SK-N-SH (cell line): ENCODE measurements around the gene CSPG5. TPM values are rescaled to one million over a fixed set of nuclear protein-coding genes. Genes with fewer than 3 reads are reported as not detected.

Experiments
- CTCF ChIA-PET: fragments of 300-600, 350-600 bp; formaldehyde crosslinking; extraction: SDS; loops from one replicate; lab custom pipeline; 2021; lab: Yijun Ruan, JAX
- POLR2A ChIA-PET: fragments of 350-600 bp; sonication (Branson Sonifier 250); formaldehyde crosslinking; extraction: SDS; loops from one replicate; lab custom pipeline; 2020; ENCODE audit warnings: antibody characterized with exemption, inconsistent platforms; lab: Yijun Ruan, JAX
- DNase-seq: peaks from one replicate; pipeline ENCODE4 v3.0.0; 2012
- H2AFZ ChIP-seq: fragments of 200-600 bp; sonication (generic); 2 replicates; pipeline ENCODE4 v1.8.1; 2016; ENCODE audit warnings: antibody characterized with exemption, mild to moderate bottlenecking, low read depth
- H3F3A ChIP-seq: fragments of 200-600 bp; sonication (generic); replicated peaks from 2 replicates; pipeline ENCODE3; 2016; ENCODE audit warnings: antibody characterized with exemption, mild to moderate bottlenecking; ENCODE audit not compliant: insufficient read depth
- H3K27ac ChIP-seq, 2 experiments: fragments of 200-500 bp in 1 of 2; fragments of 200-600 bp in 1 of 2; sonication (Bioruptor generic) in 1 of 2; sonication (generic), shearing (Covaris generic) in 1 of 2; 2 replicates each; pipeline versions ENCODE4 v1.5.1 to v1.6.1; 2014 to 2016; ENCODE audit warnings: low read depth in 2 of 2, inconsistent platforms in 1 of 2, low read length in 1 of 2, mild to moderate bottlenecking in 1 of 2, mixed read lengths in 1 of 2
- H3K27me3 ChIP-seq: fragments of 200-600 bp; sonication (generic), shearing (Covaris generic); 2 replicates; pipeline ENCODE4 v1.6.1; 2016; ENCODE audit warnings: mixed run types; ENCODE audit not compliant: insufficient read depth
- H3K36me3 ChIP-seq, 2 experiments: fragments of 200-500 bp in 1 of 2; fragments of 200-600 bp in 1 of 2; sonication (Bioruptor generic) in 1 of 2; sonication (generic) in 1 of 2; replicated peaks in 1 of 2; 2 replicates each; pipeline versions ENCODE3 to v1.5.1; 2014 to 2016; ENCODE audit warnings: low read length in 1 of 2, mild to moderate bottlenecking in 1 of 2; ENCODE audit not compliant: insufficient read depth in 2 of 2, control insufficient read depth in 1 of 2
- H3K4me1 ChIP-seq, 2 experiments: fragments of 200-500 bp in 1 of 2; fragments of 200-600 bp in 1 of 2; sonication (Bioruptor generic) in 1 of 2; sonication (generic), shearing (Covaris generic) in 1 of 2; 2 replicates each; pipeline versions ENCODE4 v1.5.1 to v1.6.1; 2014 to 2016; ENCODE audit warnings: low read depth in 1 of 2, low read length in 1 of 2, mixed run types in 1 of 2; ENCODE audit not compliant: insufficient read depth in 2 of 2, control insufficient read depth in 1 of 2
- H3K4me2 ChIP-seq: fragments of 200-600 bp; sonication (generic), shearing (Covaris generic); 2 replicates; pipeline ENCODE4 v1.6.1; 2017; ENCODE audit warnings: mixed run types
- H3K4me3 ChIP-seq, 2 experiments: fragments of 200-500 bp in 1 of 2; fragments of 200-600 bp in 1 of 2; sonication (Bioruptor generic) in 1 of 2; sonication (generic), shearing (Covaris generic) in 1 of 2; 2 replicates each; pipeline versions ENCODE4 v1.5.1 to v1.8.1; 2014 to 2016; ENCODE audit warnings: low read depth in 2 of 2, inconsistent platforms in 1 of 2, low read length in 1 of 2, mild to moderate bottlenecking in 1 of 2, mixed read lengths in 1 of 2, moderate library complexity in 1 of 2
- H3K79me2 ChIP-seq: fragments of 200-600 bp; sonication (generic); 2 replicates; pipeline ENCODE4 v1.8.1; 2017; ENCODE audit warnings: mild to moderate bottlenecking; ENCODE audit not compliant: insufficient read depth
- H3K9ac ChIP-seq: fragments of 200-600 bp; sonication (generic); 2 replicates; pipeline ENCODE4 v1.6.1; 2017; ENCODE audit warnings: mixed run types
- H3K9me2 ChIP-seq: fragments of 200-600 bp; sonication (generic); 2 replicates; pipeline ENCODE4 v1.6.1; 2017; ENCODE audit warnings: mixed run types
- H3K9me3 ChIP-seq: fragments of 200-600 bp; sonication (generic); 2 replicates; pipeline ENCODE4 v1.6.1; 2017; ENCODE audit warnings: mixed run types, mild to moderate bottlenecking, moderate library complexity
- H4K20me1 ChIP-seq: fragments of 200-600 bp; sonication (generic); 2 replicates; pipeline ENCODE4 v1.6.1; 2017; ENCODE audit warnings: mild to moderate bottlenecking, mixed run types; ENCODE audit not compliant: insufficient read depth
- CHD2 ChIP-seq: fragments of 150-350 bp; IDR thresholded peaks from 2 replicates; pipeline ENCODE4 v1.6.1; 2018; ENCODE audit warnings: low read length; ENCODE audit not compliant: partially characterized antibody
- CTCF ChIP-seq: fragments of 200-600 bp; sonication (generic); IDR thresholded peaks from 2 replicates; pipeline ENCODE4 v1.6.1; 2017; ENCODE audit warnings: antibody characterized with exemption, mild to moderate bottlenecking, moderate library complexity
- ELF1 ChIP-seq: IDR thresholded peaks from 2 replicates; pipeline ENCODE4 v1.4.0; 2012
- EP300 ChIP-seq, 2 experiments: IDR thresholded peaks; 2 replicates each; pipeline versions ENCODE4 v1.4.0 to v1.6.1; 2012; ENCODE audit warnings: borderline replicate concordance in 1 of 2, low read depth in 1 of 2, low read length in 1 of 2
- EZH2phosphoT487 ChIP-seq: fragments of 200-600 bp; sonication (generic); IDR thresholded peaks from 2 replicates; pipeline ENCODE4 v1.6.1; 2017; ENCODE audit warnings: low read depth, mixed run types, mild to moderate bottlenecking, antibody characterized with exemption, moderate library complexity, borderline replicate concordance
- FOSL2 ChIP-seq: IDR thresholded peaks from 2 replicates; pipeline ENCODE4 v1.4.0; 2012; ENCODE audit warnings: low read depth, mild to moderate bottlenecking, moderate library complexity, borderline replicate concordance
- FOXM1 ChIP-seq: IDR thresholded peaks from 2 replicates; pipeline ENCODE4 v1.4.0; 2012; ENCODE audit warnings: low read depth, mild to moderate bottlenecking
- GABPA ChIP-seq: IDR thresholded peaks from 2 replicates; pipeline ENCODE4 v1.4.0; 2012; ENCODE audit warnings: low read depth, mild to moderate bottlenecking
- IRF3 ChIP-seq: fragments of 150-350 bp; IDR thresholded peaks from 2 replicates; pipeline ENCODE4 v1.6.1; 2016; ENCODE audit warnings: mild to moderate bottlenecking, low read depth, low read length
- MXI1 ChIP-seq: IDR thresholded peaks from 2 replicates; pipeline ENCODE4 v1.6.1; 2012; ENCODE audit warnings: mild to moderate bottlenecking, low read depth, low read length, improper control_type of control experiment
- NRF1 ChIP-seq: IDR thresholded peaks from 2 replicates; pipeline ENCODE4 v1.6.1; 2012; ENCODE audit warnings: low read depth, mild to moderate bottlenecking, low read length
- POLR2AphosphoS5 ChIP-seq: IDR thresholded peaks from 2 replicates; pipeline ENCODE4 v1.6.1; 2012; ENCODE audit warnings: low read depth, low read length
- REST ChIP-seq: IDR thresholded peaks from 2 replicates; pipeline ENCODE4 v1.6.1; 2012; ENCODE audit warnings: mild to moderate bottlenecking, low read depth, low read length, moderate library complexity
- TCF12 ChIP-seq: IDR thresholded peaks from 2 replicates; pipeline ENCODE4 v1.4.0; 2012
- USF1 ChIP-seq: IDR thresholded peaks from 2 replicates; pipeline ENCODE4 v1.4.0; 2012; ENCODE audit warnings: low read depth, borderline replicate concordance
- YY1 ChIP-seq: IDR thresholded peaks from 2 replicates; pipeline ENCODE4 v1.4.0; 2012; ENCODE audit warnings: low read depth, mild to moderate bottlenecking
- ZBTB33 ChIP-seq: IDR thresholded peaks from 2 replicates; pipeline ENCODE4 v1.4.0; 2012; ENCODE audit warnings: low read depth, borderline replicate concordance
- WGBS: methylation state at CpG from one replicate; pipeline ENCODE4 v1.1.6; 2017; ENCODE audit warnings: low lambda C conversion rate; 5-methylcytosine and 5-hydroxymethylcytosine counted together
- polyA plus RNA-seq, 3 experiments: library from polyadenylated mRNA; depleted of rRNA; stranded (reverse); fragments of >200 nt; gene quantifications; 2 replicates each; pipeline ENCODE4 v1.2.3, GENCODE V29; 2012

Gene CSPG5
- polyA plus RNA-seq, 1 of the 3 experiments (the other 2 are of a cell fraction): 0.58 TPM

GRCh38 chr3:47592066-47592795 is 13.6 kb upstream of the CSPG5 start:
- TF ChIP-seq FOSL2: no peak
- Histone ChIP-seq H3F3A (no peaks in the 10 kb centered on the region), H3K27ac (no peak overlapping the region), H2AFZ (no peak overlapping the region), H3K36me3 (peaks cover 49 to 60% of the 10 kb centered on the region in 2 experiments), H3K4me2 (no peak overlapping the region), H3K9me2 (no peaks in the 10 kb centered on the region), H3K4me1 (no peaks in the 10 kb centered on the region), H3K27me3 (no peaks in the 10 kb centered on the region), H4K20me1 (0 out of 2 replicates have a peak, but pooled peaks cover 3% of the 10 kb centered on the region), H3K79me2 (no peaks in the 10 kb centered on the region; the same call in 1 of the 2 replicates), H3K4me3 (no peak overlapping the region), H3K9me3 (no peaks in the 10 kb centered on the region), H3K9ac (no peak overlapping the region)
- no peak for DNase-seq
- WGBS: 96% methylated on average over 4 of the region's 4 CpGs
- CTCF ChIA-PET: no interaction called here
- POLR2A ChIA-PET: no interaction called here

GRCh38 chr3:47590216-47590615 is 11.6 kb upstream of the CSPG5 start:
- H3K27ac ChIP-seq: no peak overlapping the region
- ChIA-PET CTCF (interaction anchor here (1.7 kb wide), 1 partner anchor 67 kb away, joined by 5 read pairs; no protein-coding TSS in a partner anchor), POLR2A (no interaction called here)
- H2AFZ ChIP-seq: no peak overlapping the region
- H3K9me3 ChIP-seq: no peaks in the 10 kb centered on the region
- no peaks in the 10 kb centered on the region for H3K79me2 ChIP-seq
- H3K9ac ChIP-seq: no peak overlapping the region
- H3K4me1 ChIP-seq: no peaks in the 10 kb centered on the region
- no peak for DNase-seq
- no peak overlapping the region for H3K4me3 ChIP-seq
- H3K9me2 ChIP-seq: no peaks in the 10 kb centered on the region
- H3F3A ChIP-seq: peaks cover 3% of the 10 kb centered on the region
- H3K27me3 ChIP-seq: no peaks in the 10 kb centered on the region
- 91% methylated on average over 1 of the region's 2 CpGs for WGBS
- H3K4me2 ChIP-seq: no peak overlapping the region
- 0 out of 2 replicates have a peak, but pooled peaks cover 3% of the 10 kb centered on the region for H4K20me1 ChIP-seq
- peaks cover 70 to 76% of the 10 kb centered on the region in 2 experiments for H3K36me3 ChIP-seq
- TF ChIP-seq ELF1 (no peak), TCF12 (no peak), EZH2phosphoT487 (no peak), EP300 (IDR thresholded peaks at IDR 0.05; ENCODE audit: borderline replicate concordance in 1 of 2, low read depth in 1 of 2, low read length in 1 of 2) (no peak), USF1 (no peak), CTCF (no peak), MXI1 (no peak), ZBTB33 (no peak), POLR2AphosphoS5 (no peak), GABPA (no peak), NRF1 (no peak), REST (no peak), IRF3 (no peak), FOSL2 (no peak), CHD2 (no peak), FOXM1 (no peak), YY1 (no peak)
